GM10266 (cell line): ENCODE measurements around the gene NLGN2.

Experiments used
- DNase-seq: peaks from one replicate; pipeline ENCODE4 v3.0.0; 2012; ENCODE audit errors: extremely low spot score
- TF ChIP-seq, protein P1 (sequence below): IDR thresholded peaks from 2 replicates; pipeline ENCODE4 v1.5.1; 2012; ENCODE audit warnings: mild to moderate bottlenecking, low read depth; ENCODE audit not compliant: control insufficient read depth, insufficient read depth; ENCODE audit errors: missing control alignments

Gene NLGN2

DNA sequence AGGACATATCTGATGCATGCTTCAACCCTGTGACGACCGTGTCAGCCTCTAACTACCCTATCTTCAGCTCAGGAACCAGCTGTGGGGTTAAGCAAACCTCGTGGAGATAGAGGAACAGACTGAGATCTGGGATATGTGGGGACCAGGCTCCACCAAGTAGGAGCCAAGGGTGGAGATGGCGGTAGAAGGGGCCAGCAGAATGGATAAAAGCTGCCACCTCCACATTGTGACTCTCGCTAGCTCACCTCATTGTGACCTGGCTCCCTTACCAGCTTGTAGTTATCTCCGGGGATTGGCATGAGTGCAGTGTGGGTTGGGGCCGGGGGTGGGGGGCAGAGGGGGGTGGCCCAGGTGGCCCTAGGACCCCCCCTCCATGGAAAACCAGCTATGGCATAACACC lies 17.7 kb downstream of the NLGN2 start, which contains the start of gene SPEM2:
Gene SPEM2, plus strand, starts transcription at position 301 of the 400 bp plus-strand sequence. Its CDS starts 73 bp downstream, at position 374.
- TF ChIP-seq, protein P1, sequence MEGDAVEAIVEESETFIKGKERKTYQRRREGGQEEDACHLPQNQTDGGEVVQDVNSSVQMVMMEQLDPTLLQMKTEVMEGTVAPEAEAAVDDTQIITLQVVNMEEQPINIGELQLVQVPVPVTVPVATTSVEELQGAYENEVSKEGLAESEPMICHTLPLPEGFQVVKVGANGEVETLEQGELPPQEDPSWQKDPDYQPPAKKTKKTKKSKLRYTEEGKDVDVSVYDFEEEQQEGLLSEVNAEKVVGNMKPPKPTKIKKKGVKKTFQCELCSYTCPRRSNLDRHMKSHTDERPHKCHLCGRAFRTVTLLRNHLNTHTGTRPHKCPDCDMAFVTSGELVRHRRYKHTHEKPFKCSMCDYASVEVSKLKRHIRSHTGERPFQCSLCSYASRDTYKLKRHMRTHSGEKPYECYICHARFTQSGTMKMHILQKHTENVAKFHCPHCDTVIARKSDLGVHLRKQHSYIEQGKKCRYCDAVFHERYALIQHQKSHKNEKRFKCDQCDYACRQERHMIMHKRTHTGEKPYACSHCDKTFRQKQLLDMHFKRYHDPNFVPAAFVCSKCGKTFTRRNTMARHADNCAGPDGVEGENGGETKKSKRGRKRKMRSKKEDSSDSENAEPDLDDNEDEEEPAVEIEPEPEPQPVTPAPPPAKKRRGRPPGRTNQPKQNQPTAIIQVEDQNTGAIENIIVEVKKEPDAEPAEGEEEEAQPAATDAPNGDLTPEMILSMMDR, result no peak
- DNase-seq, result no peak

DNA sequence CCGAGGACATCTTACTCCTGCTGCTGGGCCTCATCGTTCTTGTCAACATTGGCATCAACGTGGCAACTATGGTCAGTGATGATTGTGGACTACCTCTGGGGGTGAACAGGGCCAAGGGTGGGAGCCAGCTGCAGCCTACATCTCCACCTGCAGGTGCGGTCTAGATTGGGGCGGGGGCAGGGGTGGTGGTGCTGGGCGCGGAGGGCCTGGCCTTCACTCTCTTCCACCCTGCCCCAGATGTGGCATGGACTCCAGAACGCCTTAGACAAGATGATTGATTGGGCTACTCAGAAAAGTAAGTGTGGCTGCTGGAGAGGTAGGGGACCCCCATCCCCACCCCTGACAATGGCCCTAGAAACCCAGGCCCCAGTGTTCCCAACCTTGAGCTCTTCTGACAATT lies 18.1 kb downstream of the NLGN2 start:
- no peak for DNase-seq
- TF ChIP-seq, protein P1, result no peak

DNA sequence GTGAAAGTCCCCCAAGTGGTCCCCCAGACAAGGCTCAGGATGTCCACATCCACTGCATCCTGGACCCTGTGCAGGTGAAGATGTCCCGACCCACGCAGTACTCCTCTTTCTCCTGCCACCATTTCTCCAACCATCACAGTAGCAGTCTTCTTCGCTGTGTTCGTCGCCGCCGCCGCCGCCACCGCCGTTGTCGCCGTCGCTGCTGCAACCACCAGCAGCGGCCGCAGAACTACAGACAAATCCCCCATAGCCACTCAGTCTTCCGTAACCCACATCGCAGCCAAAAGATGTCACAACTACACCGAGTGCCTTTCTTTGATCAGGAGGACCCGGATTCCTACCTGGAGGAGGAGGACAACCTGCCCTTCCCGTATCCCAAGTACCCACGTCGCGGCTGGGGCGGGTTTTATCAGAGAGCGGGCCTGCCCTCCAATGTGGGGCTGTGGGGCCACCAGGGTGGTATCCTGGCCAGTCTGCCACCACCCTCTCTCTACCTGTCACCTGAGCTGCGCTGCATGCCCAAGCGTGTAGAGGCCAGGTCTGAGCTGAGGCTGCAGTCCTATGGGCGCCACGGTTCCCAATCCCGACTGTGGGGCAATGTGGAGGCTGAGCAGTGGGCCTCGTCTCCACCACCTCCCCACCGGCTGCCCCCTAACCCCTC lies 18.7 kb downstream of the NLGN2 start:
- DNase-seq, result no peak
- TF ChIP-seq, protein P1, result no peak

DNA sequence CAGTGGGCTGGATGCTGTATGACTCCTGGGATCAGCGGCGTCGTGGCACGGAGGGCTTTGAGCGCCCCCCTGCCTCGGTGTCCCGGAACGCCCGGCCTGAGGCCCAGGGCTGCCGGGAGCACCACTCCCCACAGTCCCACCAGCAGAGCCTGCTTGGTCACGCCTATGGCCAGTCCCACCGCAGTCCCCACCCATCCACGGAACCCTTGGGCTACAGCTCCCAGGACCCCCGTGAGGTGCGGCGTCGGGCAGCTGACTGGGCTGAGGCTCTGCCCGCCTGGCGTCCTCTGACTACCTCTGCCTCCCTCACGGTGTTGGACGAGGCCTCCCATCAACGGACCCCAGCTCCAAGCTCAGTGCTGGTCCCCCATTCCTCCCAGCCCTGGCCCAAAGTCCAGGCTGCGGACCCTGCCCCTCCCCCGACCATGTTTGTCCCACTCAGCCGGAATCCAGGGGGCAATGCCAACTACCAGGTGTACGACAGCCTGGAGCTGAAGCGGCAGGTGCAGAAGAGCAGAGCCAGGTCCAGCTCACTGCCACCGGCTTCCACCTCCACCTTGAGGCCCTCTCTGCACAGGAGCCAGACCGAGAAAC lies 19.3 kb downstream of the NLGN2 start:
- no peak for DNase-seq
- TF ChIP-seq, protein P1, result no peak

DNA sequence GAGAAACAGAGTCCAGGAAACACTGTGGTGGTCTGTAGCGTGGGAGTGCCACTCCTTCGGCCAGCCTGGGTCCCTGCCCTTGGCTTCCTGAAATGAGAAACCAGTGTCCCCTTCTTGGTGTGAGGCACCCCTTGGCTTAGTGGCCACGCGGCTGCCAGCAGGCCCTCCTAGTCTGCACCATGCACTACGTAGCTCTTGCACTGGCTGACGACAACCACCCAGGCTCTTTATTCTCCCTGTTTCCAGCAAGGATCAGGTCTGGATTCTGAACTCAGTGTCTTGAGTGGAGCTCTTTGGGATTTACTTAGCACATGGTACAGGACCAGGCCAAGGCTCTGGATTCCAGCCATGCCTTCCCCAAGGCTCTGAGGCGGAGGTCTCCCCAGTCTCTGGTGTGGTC lies 19.9 kb downstream of the NLGN2 start:
- TF ChIP-seq, protein P1, result no peak
- DNase-seq, result no peak

DNA sequence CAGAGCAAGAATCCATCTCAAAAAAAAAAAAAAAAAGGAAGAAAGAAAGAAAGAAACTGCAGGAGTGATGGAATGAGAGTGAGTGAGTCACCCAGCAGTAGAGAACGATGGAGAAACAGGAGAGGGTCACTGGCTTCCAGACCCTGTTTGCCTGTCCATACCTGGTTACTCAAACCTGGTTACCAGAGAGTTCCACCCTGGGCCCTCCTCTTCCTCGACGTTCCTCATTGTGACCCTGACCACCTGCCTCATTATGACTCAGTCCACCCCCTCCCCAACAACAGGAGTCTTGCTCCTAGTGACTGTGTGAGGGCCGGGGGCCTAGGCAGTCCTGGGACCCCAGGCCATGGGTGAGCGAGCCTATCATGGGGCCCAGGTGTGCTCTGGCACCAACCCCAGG lies 20.9 kb downstream of the NLGN2 start, which contains the start of gene SPEM3:
Gene SPEM3, plus strand, starts transcription at position 301 of the 400 bp plus-strand sequence. Its CDS starts 46 bp downstream, at position 347.
- DNase-seq, result no peak
- TF ChIP-seq, protein P1, result no peak

DNA sequence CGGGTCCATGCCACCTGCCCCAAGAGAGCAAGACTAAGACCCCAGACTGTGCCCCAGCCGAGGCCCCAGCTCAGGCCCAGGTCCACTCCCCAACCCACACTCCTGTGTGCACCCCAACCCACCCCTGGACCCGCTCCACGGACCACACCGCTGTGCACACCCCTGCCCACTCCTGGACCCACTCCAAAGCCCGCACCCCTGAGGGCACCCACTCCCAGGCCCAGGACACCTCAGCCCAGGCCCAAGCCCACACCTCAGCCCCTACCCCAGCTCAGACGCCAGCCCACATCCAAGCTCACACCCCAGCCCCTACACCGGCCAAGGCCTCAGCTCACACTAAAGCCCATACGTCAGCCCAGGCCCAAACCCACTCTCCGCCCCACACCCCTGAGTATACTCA lies 22.1 kb downstream of the NLGN2 start:
- no peak for DNase-seq
- TF ChIP-seq, protein P1, result no peak
